Measurements from ENCODE around the gene ANO6. TPM values are rescaled to one million over a fixed set of nuclear protein-coding genes. Genes with fewer than 3 reads are reported as not detected.
A peak's percentile ranks its signal among the peaks of the same experiment; 100 is the strongest.

The ANO6 gene
- total and polyA plus RNA-seq, 2 donors (not counting 1 experiment from before 2014, with no cell fraction given) = 6.6 to 19.5 TPM

DNA sequence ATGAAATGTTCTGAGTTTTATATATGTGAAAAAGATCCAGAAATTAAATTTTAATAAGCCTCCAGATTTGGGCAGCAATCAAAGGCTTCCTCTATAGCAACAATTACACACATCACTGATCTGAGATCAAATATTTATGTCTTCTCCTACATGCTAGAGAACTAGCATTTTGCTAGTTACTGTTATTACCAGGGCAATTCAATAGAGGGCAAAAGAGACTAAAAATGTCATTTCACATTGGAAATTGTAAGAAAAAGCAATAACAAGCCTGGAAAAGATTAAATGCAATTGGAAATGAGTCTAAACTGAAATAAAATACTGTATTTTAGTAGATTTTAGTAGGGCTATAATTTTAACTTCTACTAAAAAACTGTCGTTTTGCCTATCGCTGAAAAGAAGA is 32.6 kb upstream of the ANO6 start:
- no peak overlapping the region for H3K4me2 ChIP-seq (replicated peaks; ENCODE audit: low read depth, low read length, poor library complexity, severe bottlenecking)
- peaks cover 5 to 12% of the 10 kb centered on the region in 2 donors for H3K4me1 ChIP-seq (ENCODE audit: control insufficient read depth in 2 of 2, insufficient read depth in 2 of 2, low read length in 2 of 2)
- Mint-ChIP-seq H3K27me3 (no peaks in the 10 kb centered on the region), H3K4me1 (peaks cover 11% of the 10 kb centered on the region), H3K4me3 (no peak overlapping the region), H3K9me3 (ENCODE audit: insufficient read depth) (peaks cover 4% of the 10 kb centered on the region), H3K27ac (no peak overlapping the region)
- no peaks in the 10 kb centered on the region for H3K36me3 ChIP-seq (replicated peaks in 1 of 2; ENCODE audit: control extremely low read depth in 1 of 2, control insufficient read depth in 1 of 2, extremely low read depth in 1 of 2, insufficient read depth in 2 of 2, low read length in 1 of 2)
- no peaks in the 10 kb centered on the region for H3K27me3 ChIP-seq (replicated peaks in 1 of 4; ENCODE audit: control extremely low read depth in 1 of 4, control insufficient read depth in 3 of 4, insufficient read depth in 4 of 4, low read length in 3 of 4)
- H2AFZ ChIP-seq (ENCODE audit: insufficient read depth, low read depth, low read length, poor library complexity, severe bottlenecking) = no peak overlapping the region
- no peak for DNase-seq
- WGBS (ENCODE audit: insufficient coverage) = no CpG with 5 or more reads among the region's 2 CpGs
- TF ChIP-seq, protein P1, sequence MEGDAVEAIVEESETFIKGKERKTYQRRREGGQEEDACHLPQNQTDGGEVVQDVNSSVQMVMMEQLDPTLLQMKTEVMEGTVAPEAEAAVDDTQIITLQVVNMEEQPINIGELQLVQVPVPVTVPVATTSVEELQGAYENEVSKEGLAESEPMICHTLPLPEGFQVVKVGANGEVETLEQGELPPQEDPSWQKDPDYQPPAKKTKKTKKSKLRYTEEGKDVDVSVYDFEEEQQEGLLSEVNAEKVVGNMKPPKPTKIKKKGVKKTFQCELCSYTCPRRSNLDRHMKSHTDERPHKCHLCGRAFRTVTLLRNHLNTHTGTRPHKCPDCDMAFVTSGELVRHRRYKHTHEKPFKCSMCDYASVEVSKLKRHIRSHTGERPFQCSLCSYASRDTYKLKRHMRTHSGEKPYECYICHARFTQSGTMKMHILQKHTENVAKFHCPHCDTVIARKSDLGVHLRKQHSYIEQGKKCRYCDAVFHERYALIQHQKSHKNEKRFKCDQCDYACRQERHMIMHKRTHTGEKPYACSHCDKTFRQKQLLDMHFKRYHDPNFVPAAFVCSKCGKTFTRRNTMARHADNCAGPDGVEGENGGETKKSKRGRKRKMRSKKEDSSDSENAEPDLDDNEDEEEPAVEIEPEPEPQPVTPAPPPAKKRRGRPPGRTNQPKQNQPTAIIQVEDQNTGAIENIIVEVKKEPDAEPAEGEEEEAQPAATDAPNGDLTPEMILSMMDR (IDR thresholded peaks at IDR 0.05) = no peak
- TF ChIP-seq EZH2 (IDR thresholded peaks at IDR 0.05; ENCODE audit: borderline replicate concordance, insufficient read depth, low read depth, low read length, poor library complexity, severe bottlenecking) = no peak
- ChIA-PET CTCF (interaction anchor here (2.5 kb wide), 1 partner anchor 205 kb away, joined by 12 read pairs; no protein-coding TSS in a partner anchor), POLR2A (no interaction called here)
- peaks cover 4 to 16% (median 15%) of the 10 kb centered on the region in 3 donors for H3K9me3 ChIP-seq (ENCODE audit: control extremely low read depth in 1 of 3, control insufficient read depth in 2 of 3, insufficient read depth in 1 of 3, low read length in 2 of 3)
- no peaks in the 10 kb centered on the region for H3K79me2 ChIP-seq (ENCODE audit: control insufficient read depth, insufficient read depth, low read length)
- intact Hi-C loops (cut with micrococcal nuclease) = no loop called here
- H3K4me3 ChIP-seq (ENCODE audit: control extremely low read depth in 1 of 5, extremely low read depth in 1 of 5, insufficient read depth in 1 of 5, low read depth in 2 of 5, low read length in 4 of 5) = no peak overlapping the region
- no peaks in the 10 kb centered on the region for H4K20me1 ChIP-seq (ENCODE audit: control insufficient read depth, insufficient read depth, low read length, poor library complexity, severe bottlenecking)
- ATAC-seq (ENCODE audit: low read depth) = no peak
- H3K27ac ChIP-seq (ENCODE audit: low read length in 2 of 2) = no peak overlapping the region
- no peak overlapping the region for H3K9ac ChIP-seq (ENCODE audit: low read length)

GRCh38 chr12:45184147-45184963 is 31.5 kb upstream of the ANO6 start:
- DNase-seq = peak; percentile 15
- Mint-ChIP-seq H3K27ac (no peak overlapping the region), H3K9me3 (ENCODE audit: insufficient read depth) (no peaks in the 10 kb centered on the region), H3K4me1 (peaks cover 11% of the 10 kb centered on the region), H3K4me3 (no peak overlapping the region), H3K27me3 (no peaks in the 10 kb centered on the region)
- peaks cover 2 to 9% (median 4%) of the 10 kb centered on the region in 3 donors for H3K9me3 ChIP-seq (ENCODE audit: control extremely low read depth in 1 of 3, control insufficient read depth in 2 of 3, insufficient read depth in 1 of 3, low read length in 2 of 3)
- no peak overlapping the region for H2AFZ ChIP-seq (ENCODE audit: insufficient read depth, low read depth, low read length, poor library complexity, severe bottlenecking)
- CTCF ChIA-PET = interaction anchor here (0.9 to 2.5 kb wide), 3 partner anchors 8 to 286 kb away, joined by 3 to 12 read pairs (median 4); no protein-coding TSS in a partner anchor
- no peak overlapping the region for H3K9ac ChIP-seq (ENCODE audit: low read length)
- intact Hi-C loops (cut with micrococcal nuclease) = no loop called here
- POLR2A ChIA-PET = no interaction called here
- no peaks in the 10 kb centered on the region for H3K79me2 ChIP-seq (ENCODE audit: control insufficient read depth, insufficient read depth, low read length)
- H3K4me2 ChIP-seq (replicated peaks; ENCODE audit: low read depth, low read length, poor library complexity, severe bottlenecking) = no peak overlapping the region
- TF ChIP-seq EZH2 (IDR thresholded peaks at IDR 0.05; ENCODE audit: borderline replicate concordance, insufficient read depth, low read depth, low read length, poor library complexity, severe bottlenecking) = no peak
- TF ChIP-seq, protein P1 (IDR thresholded peaks at IDR 0.05) = no peak
- no peak overlapping the region for H3K4me3 ChIP-seq (ENCODE audit: control extremely low read depth in 1 of 5, extremely low read depth in 1 of 5, insufficient read depth in 1 of 5, low read depth in 2 of 5, low read length in 4 of 5)
- peaks cover 5 to 12% of the 10 kb centered on the region in 2 donors for H3K4me1 ChIP-seq (ENCODE audit: control insufficient read depth in 2 of 2, insufficient read depth in 2 of 2, low read length in 2 of 2)
- no peak for ATAC-seq (ENCODE audit: low read depth)
- no peaks in the 10 kb centered on the region for H3K27me3 ChIP-seq (replicated peaks in 1 of 4; ENCODE audit: control extremely low read depth in 1 of 4, control insufficient read depth in 3 of 4, insufficient read depth in 4 of 4, low read length in 3 of 4)
- WGBS (ENCODE audit: insufficient coverage) = 60% methylated on average over 6 of the region's 6 CpGs
- H4K20me1 ChIP-seq (ENCODE audit: control insufficient read depth, insufficient read depth, low read length, poor library complexity, severe bottlenecking) = no peaks in the 10 kb centered on the region
- H3K27ac ChIP-seq (ENCODE audit: low read length in 2 of 2) = no peak overlapping the region
- no peaks in the 10 kb centered on the region for H3K36me3 ChIP-seq (replicated peaks in 1 of 2; ENCODE audit: control extremely low read depth in 1 of 2, control insufficient read depth in 1 of 2, extremely low read depth in 1 of 2, insufficient read depth in 2 of 2, low read length in 1 of 2)

All from B cell (primary cell).